ENCODE data around the gene GPR33.
"Not testable (repeated sequence)": the region's sequence is repeated elsewhere in the genome, so short reads cannot be mapped to it uniquely, and the experiment has no call there.

GPR33 gene

GRCh38 chr14:31487886-31488285 is at the start of gene GPR33:
Gene GPR33, minus strand, starts transcription at chr14:31488039. Its CDS starts 4,074 bp downstream, at chr14:31483965.
- no peak for DNase-seq

GRCh38 chr14:31536201-31536960 is 48.5 kb upstream of the GPR33 start:
- DNase-seq = no peak

- no peak for DNase-seq
Measured at GRCh38 chr14:31530136-31530535, 42.3 kb upstream of the GPR33 start.

- no peak for DNase-seq
Measured at GRCh38 chr14:31529053-31529452, 41.2 kb upstream of the GPR33 start.

GRCh38 chr14:31527546-31527945 is 39.7 kb upstream of the GPR33 start:
- DNase-seq = no peak

GRCh38 chr14:31527087-31527486 is 39.2 kb upstream of the GPR33 start:
- DNase-seq = no peak

GRCh38 chr14:31510855-31511254 is 23.0 kb upstream of the GPR33 start:
- DNase-seq = no peak

GRCh38 chr14:31510222-31510621 is 22.4 kb upstream of the GPR33 start:
- DNase-seq = no peak

- no peak for DNase-seq
Measured at GRCh38 chr14:31508135-31508534, 20.3 kb upstream of the GPR33 start.

- no peak for DNase-seq
Measured at GRCh38 chr14:31505411-31505810, 17.6 kb upstream of the GPR33 start.

GRCh38 chr14:31501870-31502269 is 14.0 kb upstream of the GPR33 start:
- DNase-seq = no peak

GRCh38 chr14:31492759-31493498 is 5.1 kb upstream of the GPR33 start:
- no peak for DNase-seq

GRCh38 chr14:31489691-31490090 is 1.9 kb upstream of the GPR33 start:
- no peak for DNase-seq

GRCh38 chr14:31486764-31487163 is 1.1 kb downstream of the GPR33 start:
- DNase-seq = no peak

GRCh38 chr14:31484754-31485153 is 3.1 kb downstream of the GPR33 start:
- no peak for DNase-seq

GRCh38 chr14:31480156-31480555 is 7.7 kb downstream of the GPR33 start:
- no peak for DNase-seq

- no peak for DNase-seq
Measured at GRCh38 chr14:31479027-31479426, 8.8 kb downstream of the GPR33 start.

GRCh38 chr14:31477248-31477647 is 10.6 kb downstream of the GPR33 start:
- no peak for DNase-seq

- no peak for DNase-seq
Measured at GRCh38 chr14:31476131-31476866, 11.5 kb downstream of the GPR33 start.

- DNase-seq = no peak
Measured at GRCh38 chr14:31466554-31466953, 21.3 kb downstream of the GPR33 start.

GRCh38 chr14:31465111-31465510 is 22.7 kb downstream of the GPR33 start:
- no peak for DNase-seq

GRCh38 chr14:31462450-31462849 is 25.4 kb downstream of the GPR33 start:
- DNase-seq = not testable (repeated sequence)

- DNase-seq = no peak
Measured at GRCh38 chr14:31461545-31461944, 26.3 kb downstream of the GPR33 start.

Measured in CD4-positive, alpha-beta T cell treated with Interleukin-15 for 1 hour (primary cell).